Stimulated activated naive CD8-positive, alpha-beta T cell treated with anti-CD3 and anti-CD28 coated beads, Interleukin-15, Interleukin-2, amounts not matched to agents 100 U/mL and 50 U/mL, for 24 hours (primary cell): ENCODE data around the gene LRRC45.

ENCODE experiments used
- ATAC-seq: fragments of 150-1000 bp; cut with Tn5 transposase; one replicate; pipeline ENCODE4 v1.10.0; 2021
- DNase-seq: peaks from one replicate; pipeline ENCODE4 v3.0.0; 2021

Gene LRRC45

GRCh38 chr17:82007495-82008257 is 15.4 kb upstream of the LRRC45 start:
- no peak for DNase-seq
- ATAC-seq = no peak

GRCh38 chr17:82008258-82008940 is 14.7 kb upstream of the LRRC45 start:
- no peak for ATAC-seq
- DNase-seq = no peak

- ATAC-seq (no peak), DNase-seq (no peak)
These were observed 14.1 kb upstream of the LRRC45 start for GRCh38 chr17:82008941-82009405.

GRCh38 chr17:82009413-82009812 is 13.7 kb upstream of the LRRC45 start:
- DNase-seq (no peak), ATAC-seq (peak; percentile 21)

GRCh38 chr17:82010575-82011525 is 12.3 kb upstream of the LRRC45 start:
- no peak for ATAC-seq

GRCh38 chr17:82011617-82012187 is 11.4 kb upstream of the LRRC45 start:
- ATAC-seq (no peak), DNase-seq (no peak)

More at GRCh38 chr17:82010575-82011525, 12.3 kb upstream of the LRRC45 start:
- no peak for DNase-seq

GRCh38 chr17:82012261-82012639 is 10.9 kb upstream of the LRRC45 start:
- ATAC-seq (no peak), DNase-seq (no peak)

- no peak for ATAC-seq
- no peak for DNase-seq
These were observed 10.3 kb upstream of the LRRC45 start for GRCh38 chr17:82012640-82013295.

GRCh38 chr17:82013341-82013740 is 9.8 kb upstream of the LRRC45 start:
- DNase-seq (no peak), ATAC-seq (no peak)

- ATAC-seq (no peak), DNase-seq (no peak)
These were observed 9.3 kb upstream of the LRRC45 start for GRCh38 chr17:82013772-82014321.

- DNase-seq = no peak
- ATAC-seq = no peak
These were observed 8.7 kb upstream of the LRRC45 start for GRCh38 chr17:82014432-82014831.

GRCh38 chr17:82014971-82015310 is 8.2 kb upstream of the LRRC45 start:
- ATAC-seq (no peak), DNase-seq (no peak)

GRCh38 chr17:82015311-82015971 is 7.7 kb upstream of the LRRC45 start:
- ATAC-seq = no peak
- no peak for DNase-seq

GRCh38 chr17:82016061-82016874 is 6.8 kb upstream of the LRRC45 start:
- DNase-seq (no peak), ATAC-seq (no peak)

- no peak for DNase-seq
- no peak for ATAC-seq
These were observed 6.1 kb upstream of the LRRC45 start for GRCh38 chr17:82016875-82017459.

GRCh38 chr17:82017612-82018151 is 5.4 kb upstream of the LRRC45 start:
- no peak for ATAC-seq
- DNase-seq = no peak

GRCh38 chr17:82018152-82018988 is 4.7 kb upstream of the LRRC45 start:
- ATAC-seq = no peak
- no peak for DNase-seq

GRCh38 chr17:82018989-82019689 is 4.0 kb upstream of the LRRC45 start:
- DNase-seq = no peak

More at GRCh38 chr17:82018989-82019689, 4.0 kb upstream of the LRRC45 start:
- ATAC-seq = no peak
